Head of caudate nucleus (tissue), 42 donors: Measurements from ENCODE around the gene BMERB1.
"Not testable (repeated sequence)": the region's sequence is repeated elsewhere in the genome, so short reads cannot be mapped to it uniquely, and the experiment has no call there.

ENCODE experiments used
- DNase-seq, 42 donors: peaks; one replicate each; pipeline versions ENCODE4 v3.0.0 to v3.0.0-alpha.2; 2020 to 2021; ENCODE audit warnings: mixed read lengths in 7 of 42
- intact Hi-C: fragments of 100-400 bp; cut with DNase I; formaldehyde crosslinking; loops from one replicate; pipeline ENCODE4 v1.15.0; 2022

The BMERB1 gene

GRCh38 chr16:15421696-15422095 lies 12.7 kb upstream of the BMERB1 start:
- intact Hi-C loops, DNase-seq: not testable (repeated sequence)

GRCh38 chr16:15422222-15422621 lies 12.2 kb upstream of the BMERB1 start:
- no peak for DNase-seq
- intact Hi-C loops = no loop called here

GRCh38 chr16:15425861-15426260 lies 8.5 kb upstream of the BMERB1 start:
- no peak for DNase-seq
- intact Hi-C loops = no loop called here

GRCh38 chr16:15426796-15427195 lies 7.6 kb upstream of the BMERB1 start:
- intact Hi-C loops = no loop called here
- no peak for DNase-seq

GRCh38 chr16:15427648-15428239 lies 6.6 kb upstream of the BMERB1 start:
- intact Hi-C loops = no loop called here
- peak; percentile 46 to 88 (median 74) for DNase-seq

GRCh38 chr16:15430884-15431283 lies 3.5 kb upstream of the BMERB1 start:
- intact Hi-C loops = loop anchor here (5.0 kb wide), 1 partner anchor 121 kb away; no protein-coding TSS in a partner anchor
- not testable (repeated sequence) for DNase-seq

GRCh38 chr16:15434079-15434424 lies 336 bp upstream of the BMERB1 start:
- intact Hi-C loops = loop anchor here (5.0 kb wide), 1 partner anchor 118 kb away; no protein-coding TSS in a partner anchor

GRCh38 chr16:15435216-15435864 lies 952 bp downstream of the BMERB1 start:
- DNase-seq = peak in 9 of 42 donors; percentile 3 to 29 (median 9)
- intact Hi-C loops = no loop called here

More at GRCh38 chr16:15434079-15434424, 336 bp upstream of the BMERB1 start:
- peak in 1 of 42 donors; percentile 64 for DNase-seq

GRCh38 chr16:15439102-15439501 lies 4.7 kb downstream of the BMERB1 start:
- intact Hi-C loops = no loop called here
- no peak for DNase-seq

GRCh38 chr16:15439521-15439920 lies 5.1 kb downstream of the BMERB1 start:
- intact Hi-C loops = no loop called here

GRCh38 chr16:15440852-15441251 lies 6.5 kb downstream of the BMERB1 start:
- intact Hi-C loops = no loop called here

More at GRCh38 chr16:15439521-15439920, 5.1 kb downstream of the BMERB1 start:
- no peak for DNase-seq

GRCh38 chr16:15442140-15442539 lies 7.8 kb downstream of the BMERB1 start:
- DNase-seq, intact Hi-C loops: not testable (repeated sequence)

More at GRCh38 chr16:15440852-15441251, 6.5 kb downstream of the BMERB1 start:
- DNase-seq = no peak

GRCh38 chr16:15443753-15444152 lies 9.4 kb downstream of the BMERB1 start:
- no peak for DNase-seq

GRCh38 chr16:15444264-15444663 lies 9.9 kb downstream of the BMERB1 start:
- intact Hi-C loops = no loop called here
- DNase-seq = no peak

More at GRCh38 chr16:15443753-15444152, 9.4 kb downstream of the BMERB1 start:
- intact Hi-C loops = no loop called here

- intact Hi-C loops = no loop called here
- DNase-seq = no peak
These were observed 11.1 kb downstream of the BMERB1 start for GRCh38 chr16:15445450-15445849.

GRCh38 chr16:15446901-15447300 lies 12.5 kb downstream of the BMERB1 start:
- no peak for DNase-seq
- intact Hi-C loops = no loop called here

- peak in 1 of 42 donors; percentile 13 for DNase-seq
- intact Hi-C loops = no loop called here
These were observed 16.2 kb downstream of the BMERB1 start for GRCh38 chr16:15450624-15451023.

GRCh38 chr16:15451098-15451731 lies 16.8 kb downstream of the BMERB1 start:
- peak in 1 of 42 donors; percentile 22 for DNase-seq

GRCh38 chr16:15452246-15452855 lies 18.0 kb downstream of the BMERB1 start:
- peak in 1 of 42 donors; percentile 7 for DNase-seq
- intact Hi-C loops = no loop called here

More at GRCh38 chr16:15451098-15451731, 16.8 kb downstream of the BMERB1 start:
- intact Hi-C loops = no loop called here

- DNase-seq = peak in 1 of 42 donors; percentile 9
- intact Hi-C loops = not testable (repeated sequence)
These were observed 18.9 kb downstream of the BMERB1 start for GRCh38 chr16:15453296-15453695.
